ENCODE measurements around the gene COL27A1.

The COL27A1 gene

DNA sequence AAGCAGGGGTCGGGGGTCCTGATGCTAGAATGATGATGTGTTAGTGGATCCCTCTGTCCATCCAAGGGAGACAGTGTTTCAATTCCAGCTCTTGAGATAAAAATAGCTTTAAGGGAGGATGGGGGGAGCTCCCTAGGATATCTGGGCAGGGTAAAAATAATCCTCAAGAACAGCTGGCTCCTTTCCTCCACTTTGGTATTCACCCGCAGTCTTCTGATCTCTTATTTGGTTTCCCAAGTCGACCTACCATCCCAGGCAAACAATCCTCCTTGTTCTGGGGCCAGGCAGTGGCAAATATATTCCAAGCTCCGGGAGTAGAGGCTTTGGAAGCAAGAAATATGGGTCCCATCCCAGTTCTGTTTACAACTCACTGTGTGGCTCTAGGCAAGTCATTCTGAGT, 14.5 kb upstream of the COL27A1 start:
- no peak overlapping the region for H3K23ac ChIP-seq (ENCODE audit: low read length)
- no peaks in the 10 kb centered on the region for H3K4me1 ChIP-seq (ENCODE audit: control insufficient read depth, low read depth, low read length)
- no peak overlapping the region for H3K4me2 ChIP-seq (ENCODE audit: low read length)
- no peak overlapping the region for H4K8ac ChIP-seq (ENCODE audit: low read depth, low read length)
- no peak overlapping the region for H3K9ac ChIP-seq (ENCODE audit: low read length)
- H2BK5ac ChIP-seq (ENCODE audit: low read length), result no peak overlapping the region
- H2BK15ac ChIP-seq (replicated peaks; ENCODE audit: low read depth), result no peak overlapping the region
- H2AK5ac ChIP-seq (ENCODE audit: low read length), result no peak overlapping the region
- no peaks in the 10 kb centered on the region for H3K79me2 ChIP-seq (ENCODE audit: control insufficient read depth, insufficient read depth, low read length)
- no peaks in the 10 kb centered on the region for H3K79me1 ChIP-seq (ENCODE audit: low read length)
- no peak overlapping the region for H3K56ac ChIP-seq (ENCODE audit: low read length)
- no CpG with 5 or more reads among the region's 4 CpGs for WGBS (ENCODE audit: extremely low coverage, insufficient coverage, low lambda C conversion rate)
- no peak overlapping the region for H2BK120ac ChIP-seq (ENCODE audit: low read depth, low read length)
- H3K27me3 ChIP-seq (ENCODE audit: insufficient read depth, low read length, poor library complexity), result peaks cover 2% of the 10 kb centered on the region
- H3K27ac ChIP-seq (ENCODE audit: low read depth, low read length), result no peak overlapping the region
- H3K36me3 ChIP-seq (ENCODE audit: control insufficient read depth, insufficient read depth, low read length), result no peaks in the 10 kb centered on the region
- H3K4ac ChIP-seq (ENCODE audit: low read depth, low read length), result no peak overlapping the region
- no peak for DNase-seq
- H3K18ac ChIP-seq (ENCODE audit: low read length), result no peak overlapping the region
- H3K4me3 ChIP-seq (ENCODE audit: low read length), result no peak overlapping the region
- H4K5ac ChIP-seq (ENCODE audit: low read length), result no peak overlapping the region

DNA sequence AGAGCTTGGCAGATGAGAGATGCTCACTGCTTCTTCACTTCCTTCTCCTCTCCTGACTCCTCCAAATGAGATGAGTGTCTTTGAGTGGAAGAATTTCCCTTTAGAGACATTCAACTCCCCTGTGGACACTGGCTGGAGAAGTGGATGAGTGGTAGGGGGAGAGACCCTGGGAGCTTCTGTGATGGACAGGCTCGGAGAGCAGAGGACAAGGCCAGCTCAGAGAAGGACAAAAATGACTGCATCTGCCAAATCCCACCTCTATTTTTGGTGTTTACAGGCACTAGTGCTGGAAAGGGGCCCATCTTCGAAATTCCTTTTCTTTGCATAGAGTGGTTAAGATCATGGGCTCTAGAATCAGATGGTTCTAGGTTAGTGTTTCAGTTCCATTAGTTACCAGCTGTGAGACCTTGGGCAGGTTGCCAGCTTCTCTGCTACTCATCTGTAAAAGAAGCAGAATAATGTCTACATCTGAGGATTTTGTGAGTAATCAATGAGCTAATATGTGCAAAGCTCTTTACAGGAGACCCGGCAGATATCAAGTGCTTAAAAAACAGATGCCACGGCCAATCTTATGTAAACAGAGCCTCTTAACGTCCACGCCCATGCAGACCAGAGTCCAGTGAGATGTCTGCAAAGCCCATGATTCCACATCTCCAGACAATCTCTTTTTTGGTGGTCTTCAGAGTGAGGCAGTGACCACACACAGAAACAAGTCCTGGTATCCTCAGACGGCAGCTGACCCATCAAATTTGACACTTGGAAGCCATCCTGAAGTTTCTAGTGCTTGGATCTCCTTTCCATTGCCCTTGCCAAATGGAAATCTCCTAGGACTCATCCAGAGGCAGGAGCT, 13.6 kb upstream of the COL27A1 start:
- no peak overlapping the region for H3K9ac ChIP-seq (ENCODE audit: low read length)
- H3K23ac ChIP-seq (ENCODE audit: low read length), result no peak overlapping the region
- no peak overlapping the region for H3K4ac ChIP-seq (ENCODE audit: low read depth, low read length)
- no peak overlapping the region for H3K18ac ChIP-seq (ENCODE audit: low read length)
- H3K4me1 ChIP-seq (ENCODE audit: control insufficient read depth, low read depth, low read length), result no peaks in the 10 kb centered on the region
- H4K8ac ChIP-seq (ENCODE audit: low read depth, low read length), result no peak overlapping the region
- H3K79me2 ChIP-seq (ENCODE audit: control insufficient read depth, insufficient read depth, low read length), result no peaks in the 10 kb centered on the region
- H2BK5ac ChIP-seq (ENCODE audit: low read length), result no peak overlapping the region
- peaks cover 2% of the 10 kb centered on the region for H3K27me3 ChIP-seq (ENCODE audit: insufficient read depth, low read length, poor library complexity)
- H3K4me3 ChIP-seq (ENCODE audit: low read length), result no peak overlapping the region
- no peaks in the 10 kb centered on the region for H3K79me1 ChIP-seq (ENCODE audit: low read length)
- no peak overlapping the region for H3K4me2 ChIP-seq (ENCODE audit: low read length)
- no peak overlapping the region for H2BK15ac ChIP-seq (replicated peaks; ENCODE audit: low read depth)
- no peak overlapping the region for H2AK5ac ChIP-seq (ENCODE audit: low read length)
- H2BK120ac ChIP-seq (ENCODE audit: low read depth, low read length), result no peak overlapping the region
- H3K56ac ChIP-seq (ENCODE audit: low read length), result no peak overlapping the region
- no peak for DNase-seq
- WGBS (ENCODE audit: extremely low coverage, insufficient coverage, low lambda C conversion rate), result no CpG with 5 or more reads among the region's 7 CpGs
- H3K27ac ChIP-seq (ENCODE audit: low read depth, low read length), result no peak overlapping the region
- H4K5ac ChIP-seq (ENCODE audit: low read length), result no peak overlapping the region
- no peaks in the 10 kb centered on the region for H3K36me3 ChIP-seq (ENCODE audit: control insufficient read depth, insufficient read depth, low read length)

DNA sequence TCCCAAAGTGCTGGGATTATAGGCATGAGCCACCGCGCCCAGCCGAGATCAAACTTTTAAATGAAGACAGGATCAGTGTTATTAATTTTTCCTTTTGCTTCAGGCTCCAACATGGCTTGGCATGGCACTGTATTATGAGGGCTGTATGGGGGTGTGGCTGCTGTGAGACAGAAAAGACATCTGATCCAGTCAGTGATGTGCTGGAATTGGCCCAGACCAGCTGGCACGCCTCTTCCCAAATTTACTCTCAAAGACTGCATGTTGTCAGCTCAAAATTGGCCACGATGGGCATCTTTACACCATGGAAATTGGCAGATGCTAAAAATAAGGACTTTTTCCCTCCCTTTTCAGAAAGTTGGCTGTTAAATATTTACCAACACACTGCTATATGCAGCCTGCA, 12.1 kb upstream of the COL27A1 start:
- Histone ChIP-seq H3K18ac (ENCODE audit: low read length) (no peak overlapping the region), H3K4me1 (ENCODE audit: control insufficient read depth, low read depth, low read length) (no peaks in the 10 kb centered on the region), H3K23ac (ENCODE audit: low read length) (no peak overlapping the region), H2BK5ac (ENCODE audit: low read length) (no peak overlapping the region), H2AK5ac (ENCODE audit: low read length) (no peak overlapping the region), H3K79me2 (ENCODE audit: control insufficient read depth, insufficient read depth, low read length) (no peaks in the 10 kb centered on the region), H3K4me3 (ENCODE audit: low read length) (no peak overlapping the region), H3K56ac (ENCODE audit: low read length) (no peak overlapping the region), H3K36me3 (ENCODE audit: control insufficient read depth, insufficient read depth, low read length) (no peaks in the 10 kb centered on the region), H3K79me1 (ENCODE audit: low read length) (no peaks in the 10 kb centered on the region), H3K4me2 (ENCODE audit: low read length) (no peak overlapping the region), H2BK120ac (ENCODE audit: low read depth, low read length) (no peak overlapping the region), H3K27me3 (ENCODE audit: insufficient read depth, low read length, poor library complexity) (peaks cover 2% of the 10 kb centered on the region), H3K4ac (ENCODE audit: low read depth, low read length) (no peak overlapping the region), H3K9ac (ENCODE audit: low read length) (no peak overlapping the region), H2BK15ac (replicated peaks; ENCODE audit: low read depth) (no peak overlapping the region), H4K5ac (ENCODE audit: low read length) (no peak overlapping the region), H4K8ac (ENCODE audit: low read depth, low read length) (no peak overlapping the region), H3K27ac (ENCODE audit: low read depth, low read length) (no peak overlapping the region)
- WGBS (ENCODE audit: extremely low coverage, insufficient coverage, low lambda C conversion rate), result no CpG with 5 or more reads among the region's 5 CpGs
- DNase-seq, result no peak

DNA sequence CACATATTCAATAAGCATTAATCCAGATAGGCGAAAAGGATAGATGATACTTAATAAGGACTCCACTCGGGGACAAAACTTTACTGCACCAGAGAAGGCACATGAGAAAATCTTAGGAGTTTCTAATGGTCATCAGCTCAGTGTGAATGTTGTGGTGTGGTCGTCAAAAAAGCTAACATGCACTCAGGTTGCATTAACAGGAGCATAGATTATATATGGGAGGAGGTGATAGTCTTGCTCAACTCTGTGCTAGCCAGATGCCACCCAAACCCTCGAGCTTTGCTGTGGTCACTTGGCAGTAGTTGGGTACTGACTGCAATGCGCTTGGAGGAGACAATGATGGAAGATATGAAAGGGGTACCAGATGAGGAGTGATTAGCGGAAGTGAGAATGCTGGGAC, 8.6 kb upstream of the COL27A1 start:
- Histone ChIP-seq H3K79me2 (ENCODE audit: control insufficient read depth, insufficient read depth, low read length) (no peaks in the 10 kb centered on the region), H3K9ac (ENCODE audit: low read length) (no peak overlapping the region), H3K27ac (ENCODE audit: low read depth, low read length) (no peak overlapping the region), H2BK15ac (replicated peaks; ENCODE audit: low read depth) (no peak overlapping the region), H3K4ac (ENCODE audit: low read depth, low read length) (no peak overlapping the region), H3K4me1 (ENCODE audit: control insufficient read depth, low read depth, low read length) (no peaks in the 10 kb centered on the region), H3K4me2 (ENCODE audit: low read length) (no peak overlapping the region), H3K23ac (ENCODE audit: low read length) (no peak overlapping the region), H3K4me3 (ENCODE audit: low read length) (no peak overlapping the region), H4K5ac (ENCODE audit: low read length) (no peak overlapping the region), H3K27me3 (ENCODE audit: insufficient read depth, low read length, poor library complexity) (no peaks in the 10 kb centered on the region), H2BK120ac (ENCODE audit: low read depth, low read length) (no peak overlapping the region), H2AK5ac (ENCODE audit: low read length) (no peak overlapping the region), H4K8ac (ENCODE audit: low read depth, low read length) (no peak overlapping the region), H2BK5ac (ENCODE audit: low read length) (no peak overlapping the region), H3K79me1 (ENCODE audit: low read length) (no peaks in the 10 kb centered on the region), H3K18ac (ENCODE audit: low read length) (no peak overlapping the region), H3K36me3 (ENCODE audit: control insufficient read depth, insufficient read depth, low read length) (no peaks in the 10 kb centered on the region), H3K56ac (ENCODE audit: low read length) (no peak overlapping the region)
- no CpG with 5 or more reads among the region's 6 CpGs for WGBS (ENCODE audit: extremely low coverage, insufficient coverage, low lambda C conversion rate)
- no peak for DNase-seq

DNA sequence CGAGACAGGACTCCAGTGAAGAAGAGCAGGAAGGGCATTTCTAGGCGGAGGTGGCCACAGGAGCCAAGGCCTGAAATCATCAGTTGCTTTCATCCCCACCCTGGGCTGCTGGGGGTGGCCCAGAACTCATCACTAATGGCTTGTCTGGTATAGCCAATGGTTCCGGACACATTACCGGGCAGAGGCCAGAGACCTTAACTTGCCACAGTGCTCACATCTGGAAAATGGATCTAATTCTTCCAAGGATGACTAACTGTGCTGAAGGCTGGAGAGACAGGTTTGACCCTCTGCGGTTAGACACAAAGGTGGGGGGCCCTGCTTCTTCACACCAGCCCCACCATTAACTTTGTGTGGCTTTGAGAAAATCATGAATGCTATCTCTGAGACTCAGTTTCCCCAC, 6.2 kb upstream of the COL27A1 start:
- Histone ChIP-seq H3K4ac (ENCODE audit: low read depth, low read length) (no peak overlapping the region), H4K5ac (ENCODE audit: low read length) (no peak overlapping the region), H3K36me3 (ENCODE audit: control insufficient read depth, insufficient read depth, low read length) (no peaks in the 10 kb centered on the region), H3K23ac (ENCODE audit: low read length) (no peak overlapping the region), H3K4me1 (ENCODE audit: control insufficient read depth, low read depth, low read length) (no peaks in the 10 kb centered on the region), H3K4me3 (ENCODE audit: low read length) (no peak overlapping the region), H2AK5ac (ENCODE audit: low read length) (no peak overlapping the region), H3K4me2 (ENCODE audit: low read length) (no peak overlapping the region), H2BK15ac (replicated peaks; ENCODE audit: low read depth) (no peak overlapping the region), H2BK120ac (ENCODE audit: low read depth, low read length) (no peak overlapping the region), H2BK5ac (ENCODE audit: low read length) (no peak overlapping the region), H3K79me2 (ENCODE audit: control insufficient read depth, insufficient read depth, low read length) (no peaks in the 10 kb centered on the region), H3K27me3 (ENCODE audit: insufficient read depth, low read length, poor library complexity) (no peaks in the 10 kb centered on the region), H3K56ac (ENCODE audit: low read length) (no peak overlapping the region), H3K79me1 (ENCODE audit: low read length) (no peaks in the 10 kb centered on the region), H3K18ac (ENCODE audit: low read length) (no peak overlapping the region), H4K8ac (ENCODE audit: low read depth, low read length) (no peak overlapping the region), H3K27ac (ENCODE audit: low read depth, low read length) (no peak overlapping the region), H3K9ac (ENCODE audit: low read length) (no peak overlapping the region)
- no CpG with 5 or more reads among the region's 5 CpGs for WGBS (ENCODE audit: extremely low coverage, insufficient coverage, low lambda C conversion rate)
- no peak for DNase-seq
